A549 (cell line): ENCODE measurements around the gene KCNH6.

Experiments
- CBX8 ChIP-seq: fragments of 200-600 bp; sonication (generic); IDR thresholded peaks from 2 replicates; pipeline ENCODE4 v1.6.1; 2016
- CHD4 ChIP-seq: fragments of 200-600 bp; sonication (generic); IDR thresholded peaks from 2 replicates; pipeline ENCODE4 v1.6.1; 2016; ENCODE audit warnings: antibody characterized with exemption, mild to moderate bottlenecking, borderline replicate concordance
- EHMT2 ChIP-seq: fragments of 200-600 bp; sonication (generic); IDR thresholded peaks from 2 replicates; pipeline ENCODE4 v1.6.1; 2016; ENCODE audit warnings: antibody characterized with exemption, low read depth, mild to moderate bottlenecking, moderate library complexity
- EP300 ChIP-seq, 2 experiments: fragments of >200 bp; sonication (Bioruptor Twin); formaldehyde crosslinking; IDR thresholded peaks; 2 replicates in 1 of 2; 3 replicates in 1 of 2; pipeline ENCODE4 v1.6.1; 2016 to 2017
- FOXS1 ChIP-seq: fragments of 250-450 bp; sonication (Bioruptor Pico); IDR thresholded peaks from 2 replicates; pipeline ENCODE4 v1.5.0; 2020; ENCODE audit warnings: mild to moderate bottlenecking, moderate library complexity
- NR3C1 ChIP-seq: fragments of >200 bp; sonication (Bioruptor Twin); formaldehyde crosslinking; IDR thresholded peaks from 3 replicates; pipeline ENCODE4 v1.6.1; 2017
- RAD21 ChIP-seq, 2 experiments: fragments of >200 bp in 1 of 2; sonication (Bioruptor Twin) in 1 of 2; formaldehyde crosslinking in 1 of 2; IDR thresholded peaks in 1 of 2; conservative IDR thresholded peaks in 1 of 2; 2 replicates in 1 of 2; 3 replicates in 1 of 2; pipeline ENCODE4 v1.6.1; 2012 to 2018; ENCODE audit warnings: inconsistent platforms in 1 of 2
- RCOR1 ChIP-seq: fragments of 150-350 bp; IDR thresholded peaks from 2 replicates; pipeline ENCODE4 v1.6.1; 2014; ENCODE audit warnings: antibody characterized with exemption, low read length, low read depth
- RFX5 ChIP-seq: fragments of 450-650 bp; IDR thresholded peaks from 2 replicates; pipeline ENCODE4 v1.7.1; 2014; ENCODE audit warnings: antibody characterized with exemption, mild to moderate bottlenecking, moderate library complexity
- RNF2 ChIP-seq: fragments of 200-600 bp; sonication (generic); IDR thresholded peaks from 2 replicates; pipeline ENCODE4 v1.6.1; 2016; ENCODE audit warnings: low read depth, mild to moderate bottlenecking, antibody characterized with exemption, moderate library complexity, borderline replicate concordance
- TF ChIP-seq, protein P1 (sequence below): fragments of >200 bp; sonication (Bioruptor Twin); formaldehyde crosslinking; IDR thresholded peaks from 3 replicates; pipeline ENCODE4 v1.5.1; 2016
- TF ChIP-seq, protein P2 (sequence below): IDR thresholded peaks from 2 replicates; pipeline ENCODE4 v1.6.1; 2012

- TF ChIP-seq, protein P1, sequence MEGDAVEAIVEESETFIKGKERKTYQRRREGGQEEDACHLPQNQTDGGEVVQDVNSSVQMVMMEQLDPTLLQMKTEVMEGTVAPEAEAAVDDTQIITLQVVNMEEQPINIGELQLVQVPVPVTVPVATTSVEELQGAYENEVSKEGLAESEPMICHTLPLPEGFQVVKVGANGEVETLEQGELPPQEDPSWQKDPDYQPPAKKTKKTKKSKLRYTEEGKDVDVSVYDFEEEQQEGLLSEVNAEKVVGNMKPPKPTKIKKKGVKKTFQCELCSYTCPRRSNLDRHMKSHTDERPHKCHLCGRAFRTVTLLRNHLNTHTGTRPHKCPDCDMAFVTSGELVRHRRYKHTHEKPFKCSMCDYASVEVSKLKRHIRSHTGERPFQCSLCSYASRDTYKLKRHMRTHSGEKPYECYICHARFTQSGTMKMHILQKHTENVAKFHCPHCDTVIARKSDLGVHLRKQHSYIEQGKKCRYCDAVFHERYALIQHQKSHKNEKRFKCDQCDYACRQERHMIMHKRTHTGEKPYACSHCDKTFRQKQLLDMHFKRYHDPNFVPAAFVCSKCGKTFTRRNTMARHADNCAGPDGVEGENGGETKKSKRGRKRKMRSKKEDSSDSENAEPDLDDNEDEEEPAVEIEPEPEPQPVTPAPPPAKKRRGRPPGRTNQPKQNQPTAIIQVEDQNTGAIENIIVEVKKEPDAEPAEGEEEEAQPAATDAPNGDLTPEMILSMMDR: no peak
- TF ChIP-seq RFX5: no peak
- TF ChIP-seq RAD21 (conservative IDR thresholded peaks at IDR 0.05 in 1 of 2, IDR thresholded peaks at IDR 0.05 in 1 of 2): no peak
- no peak for TF ChIP-seq NR3C1
- TF ChIP-seq EP300 (IDR thresholded peaks at IDR 0.05): no peak
- TF ChIP-seq, protein P2, sequence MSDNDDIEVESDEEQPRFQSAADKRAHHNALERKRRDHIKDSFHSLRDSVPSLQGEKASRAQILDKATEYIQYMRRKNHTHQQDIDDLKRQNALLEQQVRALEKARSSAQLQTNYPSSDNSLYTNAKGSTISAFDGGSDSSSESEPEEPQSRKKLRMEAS: no peak
- no peak for TF ChIP-seq RCOR1
- no peak for TF ChIP-seq EHMT2
- no peak for TF ChIP-seq FOXS1 (CRISPR knock-in tag)
- no peak for TF ChIP-seq CHD4
- no peak for TF ChIP-seq RNF2
- no peak for TF ChIP-seq CBX8
These were observed 10.8 kb upstream of the KCNH6 start for GRCh38 chr17:63512388-63512787.
